HG03469 (cell line): ENCODE measurements around the gene NLN.
"Not testable (repeated sequence)": the region's sequence is repeated elsewhere in the genome, so short reads cannot be mapped to it uniquely, and the experiment has no call there.

Source experiments
- ATAC-seq: cut with Tn5 transposase; IDR thresholded peaks from one replicate; pipeline ENCODE4 v1.9.1; 2021; ENCODE audit warnings: mild to moderate bottlenecking, moderate library complexity, moderate number of reproducible peaks; ENCODE audit not compliant: unreplicated experiment

The NLN gene

DNA sequence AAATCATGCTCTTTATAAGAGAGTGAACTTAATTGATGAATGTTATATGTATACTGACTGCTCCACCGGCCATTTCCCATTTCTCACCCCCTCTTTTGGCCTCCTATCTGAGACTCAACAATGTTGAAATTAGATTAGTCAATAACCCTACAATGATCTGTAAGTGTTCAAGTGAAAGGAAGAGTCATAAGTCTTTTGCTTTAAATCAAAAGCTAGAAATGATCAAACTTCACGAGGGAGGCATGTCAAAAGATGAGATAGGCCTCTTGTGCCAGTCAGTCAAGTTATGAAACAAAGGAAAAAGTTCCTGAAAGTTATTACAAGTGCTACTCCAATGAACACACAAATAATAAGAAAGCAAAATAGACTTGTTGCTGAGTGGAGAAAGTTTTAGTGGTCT is 83.1 kb downstream of the NLN start:
- ATAC-seq = no peak

GRCh38 chr5:65807494-65807893 is 85.5 kb downstream of the NLN start:
- not testable (repeated sequence) for ATAC-seq

DNA sequence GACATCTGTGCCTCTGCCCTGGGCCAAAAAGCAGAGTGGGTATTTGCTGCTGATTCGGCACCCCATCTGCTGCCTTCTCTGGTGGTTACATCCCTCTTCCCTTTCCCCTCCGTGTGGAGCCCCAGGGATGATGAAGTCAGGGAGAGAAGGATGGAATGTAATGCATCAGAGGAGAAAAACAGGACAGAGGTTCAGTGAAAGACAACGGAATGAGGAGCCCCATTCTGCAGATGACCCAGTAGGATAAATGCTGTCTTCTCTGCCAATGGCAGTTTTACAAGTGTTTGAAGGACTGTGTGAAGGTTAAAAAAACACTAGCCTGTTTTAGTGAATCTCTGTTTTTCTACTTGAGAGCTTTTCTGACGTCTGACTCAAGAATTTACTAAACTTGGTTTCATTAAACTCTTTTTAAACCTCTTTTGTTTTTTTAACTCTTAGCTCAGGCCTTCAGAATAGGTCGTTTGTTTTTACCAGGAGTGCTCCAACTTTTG is 86.3 kb downstream of the NLN start:
- no peak for ATAC-seq

- no peak for ATAC-seq
These were observed 86.8 kb downstream of the NLN start for GRCh38 chr5:65808818-65809217.

- ATAC-seq = no peak
These were observed 88.0 kb downstream of the NLN start for GRCh38 chr5:65809817-65810531.

- ATAC-seq = no peak
These were observed 89.0 kb downstream of the NLN start for GRCh38 chr5:65811004-65811403.

DNA sequence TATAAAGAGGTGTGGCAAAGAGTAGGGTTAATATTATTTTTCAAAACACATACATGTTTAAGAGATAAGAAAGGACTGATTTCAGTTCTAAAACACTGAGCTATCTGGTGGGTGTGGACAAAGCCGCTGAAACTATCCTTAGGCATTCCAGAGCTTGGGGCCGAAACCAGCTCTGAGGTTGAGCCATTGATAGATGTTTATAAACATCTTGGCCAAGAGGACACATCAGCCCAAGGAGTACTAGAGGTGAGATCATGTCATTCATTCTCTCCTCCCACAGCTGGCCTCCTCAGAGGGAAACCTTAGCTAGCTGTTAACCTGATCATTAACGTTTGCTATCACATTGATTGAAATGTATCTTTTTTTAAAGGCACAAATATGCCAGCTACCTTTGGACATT is 89.9 kb downstream of the NLN start:
- ATAC-seq = no peak

- ATAC-seq = no peak
These were observed 90.6 kb downstream of the NLN start for GRCh38 chr5:65812648-65813047.

DNA sequence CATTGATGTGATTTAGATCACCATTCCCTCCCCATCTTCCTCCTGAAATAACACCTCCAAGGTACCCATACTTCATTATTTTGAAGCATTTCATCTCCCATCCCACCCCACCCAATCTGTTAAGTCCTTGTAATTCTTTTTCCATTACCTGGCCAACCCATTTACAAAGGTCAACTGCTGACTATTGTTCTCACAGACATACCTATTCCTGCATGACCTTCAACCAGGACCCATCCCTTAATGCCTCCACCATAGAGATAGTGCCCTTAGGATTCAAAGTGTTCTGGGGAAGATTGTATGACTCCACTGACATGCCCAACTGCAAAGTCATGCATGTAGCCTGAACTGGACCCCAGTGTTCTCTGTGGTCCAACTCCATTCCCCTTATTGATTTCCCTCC is 91.2 kb downstream of the NLN start:
- ATAC-seq = no peak

DNA sequence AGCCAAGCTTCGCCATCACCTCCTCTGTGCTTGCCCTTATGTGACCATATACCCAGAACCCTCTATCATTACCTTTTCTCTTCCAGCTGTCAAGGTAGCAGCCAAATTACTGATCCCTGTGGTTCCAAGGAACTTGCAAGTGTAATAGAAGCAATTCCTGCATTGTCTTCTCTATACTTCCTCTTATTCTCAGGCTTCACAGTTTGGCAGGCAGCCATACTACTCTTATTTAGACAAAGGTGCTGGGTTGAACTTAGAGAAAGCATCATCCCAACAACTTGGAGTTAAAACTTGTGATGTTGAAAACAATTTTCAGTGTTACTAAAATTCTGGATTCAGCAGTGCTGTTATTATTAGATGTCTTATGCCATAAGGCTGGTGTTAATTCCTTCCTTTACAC is 93.2 kb downstream of the NLN start:
- no peak for ATAC-seq

GRCh38 chr5:65816729-65817128 is 94.7 kb downstream of the NLN start:
- ATAC-seq = no peak

GRCh38 chr5:65817931-65818330 is 95.9 kb downstream of the NLN start:
- ATAC-seq = no peak

- ATAC-seq = no peak
These were observed 96.6 kb downstream of the NLN start for GRCh38 chr5:65818592-65818991.

- ATAC-seq = no peak
These were observed 97.4 kb downstream of the NLN start for GRCh38 chr5:65819215-65819904.

- no peak for ATAC-seq
These were observed 97.9 kb downstream of the NLN start for GRCh38 chr5:65819905-65820240.

DNA sequence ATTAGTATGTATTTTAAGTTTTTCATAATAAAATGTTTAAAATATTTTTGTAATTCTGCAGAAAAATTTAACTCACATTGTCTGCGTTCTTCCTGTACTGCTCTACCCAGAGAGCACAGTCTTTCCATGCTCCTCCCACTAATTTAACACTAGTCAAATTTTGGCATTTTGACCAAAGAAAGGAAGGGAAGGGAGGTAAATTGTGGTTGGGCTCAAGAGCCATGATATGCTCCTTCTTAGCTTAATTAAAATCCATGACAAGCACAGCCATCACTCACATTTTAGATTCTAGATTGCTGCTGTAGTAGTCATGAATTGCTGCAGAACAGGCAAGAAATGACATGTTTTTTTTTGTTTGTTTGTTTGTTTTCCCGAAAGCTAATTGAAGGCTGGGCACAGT is 98.4 kb downstream of the NLN start:
- ATAC-seq = no peak

- ATAC-seq = no peak
These were observed 100.0 kb downstream of the NLN start for GRCh38 chr5:65821966-65822365.

GRCh38 chr5:65822710-65823109 is 100.7 kb downstream of the NLN start:
- ATAC-seq = no peak

GRCh38 chr5:65823204-65823603 is 101.2 kb downstream of the NLN start:
- no peak for ATAC-seq

- ATAC-seq = no peak
These were observed 101.9 kb downstream of the NLN start for GRCh38 chr5:65823845-65824445.

DNA sequence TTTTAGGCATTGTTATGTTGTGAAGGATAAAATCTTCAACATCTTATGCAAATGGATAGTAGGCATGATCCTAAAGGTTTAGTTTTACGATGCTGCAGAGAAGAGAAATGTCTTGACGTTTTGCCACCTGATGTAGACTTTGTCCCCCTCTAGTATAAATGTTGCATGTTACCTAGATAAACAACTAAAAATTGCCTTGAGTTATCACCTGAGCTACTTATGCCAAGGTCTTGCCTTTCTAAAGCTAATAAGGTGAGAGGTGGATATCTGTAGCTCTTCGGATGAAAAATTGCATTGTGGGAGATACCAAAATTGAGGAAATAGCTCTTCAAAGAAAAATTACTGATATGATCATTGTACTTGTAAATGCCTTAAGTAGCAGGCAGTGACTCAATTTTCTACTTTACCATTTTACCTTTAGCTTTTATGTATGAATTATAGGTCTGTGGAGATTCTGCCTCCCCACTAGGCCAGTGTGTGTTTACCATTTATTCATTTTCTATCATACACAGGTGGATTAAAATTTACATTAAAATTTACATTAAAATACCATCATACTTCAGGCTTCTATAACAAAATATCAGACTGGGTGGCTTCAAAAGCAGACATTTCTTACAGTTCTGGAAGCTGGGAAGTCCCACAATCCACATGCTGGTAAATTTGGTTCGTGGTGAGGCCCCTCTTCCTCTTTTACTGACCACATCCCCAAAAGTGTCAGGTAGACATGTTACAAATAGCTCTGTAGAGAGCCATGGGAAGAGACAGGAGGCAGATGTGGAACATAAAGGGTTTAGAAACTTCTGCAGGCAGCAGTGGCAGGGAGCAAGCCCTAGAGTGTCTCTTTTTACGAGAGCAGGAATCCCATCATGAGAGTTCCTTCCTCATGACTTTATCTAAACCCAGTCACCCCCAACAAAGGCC is 103.7 kb downstream of the NLN start:
- ATAC-seq = peak; percentile 37
